Measurements from ENCODE around the gene MTHFR. TPM values are rescaled to one million over a fixed set of nuclear protein-coding genes. Genes with fewer than 3 reads are reported as not detected.
A peak's percentile ranks its signal among the peaks of the same experiment; 100 is the strongest.

MTHFR gene
- total RNA-seq, 1 experiment from 2014 or later = 22.6 TPM

GRCh38 chr1:11784993-11785769 lies 20.6 kb downstream of the MTHFR start (continued):
- TF ChIP-seq, protein P1, sequence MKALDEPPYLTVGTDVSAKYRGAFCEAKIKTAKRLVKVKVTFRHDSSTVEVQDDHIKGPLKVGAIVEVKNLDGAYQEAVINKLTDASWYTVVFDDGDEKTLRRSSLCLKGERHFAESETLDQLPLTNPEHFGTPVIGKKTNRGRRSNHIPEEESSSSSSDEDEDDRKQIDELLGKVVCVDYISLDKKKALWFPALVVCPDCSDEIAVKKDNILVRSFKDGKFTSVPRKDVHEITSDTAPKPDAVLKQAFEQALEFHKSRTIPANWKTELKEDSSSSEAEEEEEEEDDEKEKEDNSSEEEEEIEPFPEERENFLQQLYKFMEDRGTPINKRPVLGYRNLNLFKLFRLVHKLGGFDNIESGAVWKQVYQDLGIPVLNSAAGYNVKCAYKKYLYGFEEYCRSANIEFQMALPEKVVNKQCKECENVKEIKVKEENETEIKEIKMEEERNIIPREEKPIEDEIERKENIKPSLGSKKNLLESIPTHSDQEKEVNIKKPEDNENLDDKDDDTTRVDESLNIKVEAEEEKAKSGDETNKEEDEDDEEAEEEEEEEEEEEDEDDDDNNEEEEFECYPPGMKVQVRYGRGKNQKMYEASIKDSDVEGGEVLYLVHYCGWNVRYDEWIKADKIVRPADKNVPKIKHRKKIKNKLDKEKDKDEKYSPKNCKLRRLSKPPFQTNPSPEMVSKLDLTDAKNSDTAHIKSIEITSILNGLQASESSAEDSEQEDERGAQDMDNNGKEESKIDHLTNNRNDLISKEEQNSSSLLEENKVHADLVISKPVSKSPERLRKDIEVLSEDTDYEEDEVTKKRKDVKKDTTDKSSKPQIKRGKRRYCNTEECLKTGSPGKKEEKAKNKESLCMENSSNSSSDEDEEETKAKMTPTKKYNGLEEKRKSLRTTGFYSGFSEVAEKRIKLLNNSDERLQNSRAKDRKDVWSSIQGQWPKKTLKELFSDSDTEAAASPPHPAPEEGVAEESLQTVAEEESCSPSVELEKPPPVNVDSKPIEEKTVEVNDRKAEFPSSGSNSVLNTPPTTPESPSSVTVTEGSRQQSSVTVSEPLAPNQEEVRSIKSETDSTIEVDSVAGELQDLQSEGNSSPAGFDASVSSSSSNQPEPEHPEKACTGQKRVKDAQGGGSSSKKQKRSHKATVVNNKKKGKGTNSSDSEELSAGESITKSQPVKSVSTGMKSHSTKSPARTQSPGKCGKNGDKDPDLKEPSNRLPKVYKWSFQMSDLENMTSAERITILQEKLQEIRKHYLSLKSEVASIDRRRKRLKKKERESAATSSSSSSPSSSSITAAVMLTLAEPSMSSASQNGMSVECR (CRISPR knock-in tag; IDR thresholded peaks at IDR 0.05; ENCODE audit: borderline replicate concordance) = peak; percentile 53; the same call in 1 of the 2 replicates
- TF ChIP-seq TCF7 (CRISPR knock-in tag; IDR thresholded peaks at IDR 0.05; ENCODE audit: low read depth) (no peak), ZNF138 (CRISPR knock-in tag; conservative IDR thresholded peaks at IDR 0.05) (no peak), SP1 (CRISPR knock-in tag; conservative IDR thresholded peaks at IDR 0.05) (no peak; the same call in 1 of the 2 replicates), NR1H2 (CRISPR knock-in tag; IDR thresholded peaks at IDR 0.05) (no peak), HMGXB4 (CRISPR knock-in tag; IDR thresholded peaks at IDR 0.05) (peak; percentile 91; the same call in 1 of the 2 replicates)

DNA sequence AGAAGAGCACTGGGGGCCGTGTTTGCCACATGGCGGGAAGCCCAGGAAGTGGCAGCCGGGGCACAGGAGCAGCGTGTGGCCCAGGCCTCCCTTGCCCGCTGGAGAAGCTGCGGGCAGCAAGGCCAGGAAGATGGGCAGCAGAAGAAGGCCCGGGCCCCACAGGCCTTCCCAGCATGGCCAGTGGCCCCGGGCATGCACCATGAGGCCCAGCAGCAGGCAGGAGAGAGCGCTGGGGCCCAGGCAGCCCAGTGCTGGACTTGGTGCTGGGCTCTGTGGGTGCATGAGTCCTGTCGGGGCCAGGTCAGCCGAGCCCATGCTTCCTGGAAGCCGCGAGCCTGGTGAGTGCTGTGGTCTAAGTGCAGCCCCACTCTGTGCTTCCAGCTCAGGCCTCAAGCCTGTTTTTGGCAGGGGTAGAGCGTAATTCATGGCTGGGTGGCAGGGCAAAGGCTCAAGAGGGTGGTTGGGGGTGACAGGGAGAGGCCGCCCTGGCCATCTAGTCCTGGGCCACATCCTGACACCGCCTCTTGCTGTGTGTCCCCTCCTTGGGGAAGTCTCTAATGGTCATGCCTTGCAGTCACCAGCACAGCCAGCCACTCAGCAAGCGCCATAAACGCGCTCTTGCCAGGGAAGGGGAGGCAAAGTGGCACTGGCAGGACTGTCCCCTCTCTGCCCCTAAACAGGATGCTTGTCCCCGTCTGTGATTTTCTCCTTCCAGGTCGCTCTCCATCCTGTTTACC lies 21.3 kb downstream of the MTHFR start:
- H3K9me3 Mint-ChIP-seq = no peaks in the 10 kb centered on the region
- POLR2A ChIA-PET = interaction anchor here (0.7 to 2.3 kb wide), 3 partner anchors 9 to 94 kb away, joined by 3 to 9 read pairs (median 3); no protein-coding TSS in a partner anchor
- CTCF ChIA-PET = interaction anchor here (0.6 to 4.5 kb wide), 65 partner anchors 7 to 522 kb away, joined by 3 to 98 read pairs (median 4); partner anchors contain the start of genes AGTRAP, C1orf167, CLCN6 and DISP3
- no peak overlapping the region for H3K4me3 Mint-ChIP-seq
- H3K4me1 Mint-ChIP-seq = peaks cover 32% of the 10 kb centered on the region
- H3K27me3 Mint-ChIP-seq (ENCODE audit: low read depth) = no peaks in the 10 kb centered on the region
- no peaks in the 10 kb centered on the region for H3K36me3 Mint-ChIP-seq
- TF ChIP-seq GTF2I (CRISPR knock-in tag; conservative IDR thresholded peaks at IDR 0.05) (no peak), OVOL2 (CRISPR knock-in tag; IDR thresholded peaks at IDR 0.05; ENCODE audit: borderline replicate concordance) (no peak), ZNF281 (CRISPR knock-in tag; IDR thresholded peaks at IDR 0.05) (0 out of 2 replicates have a peak, but pooled peaks have one; percentile 1), CREB1 (CRISPR knock-in tag; IDR thresholded peaks at IDR 0.05) (no peak)
- DNase-seq (ENCODE audit: low spot score) (no peak), ATAC-seq (no peak)
- H3K27ac Mint-ChIP-seq = no peak overlapping the region

DNA sequence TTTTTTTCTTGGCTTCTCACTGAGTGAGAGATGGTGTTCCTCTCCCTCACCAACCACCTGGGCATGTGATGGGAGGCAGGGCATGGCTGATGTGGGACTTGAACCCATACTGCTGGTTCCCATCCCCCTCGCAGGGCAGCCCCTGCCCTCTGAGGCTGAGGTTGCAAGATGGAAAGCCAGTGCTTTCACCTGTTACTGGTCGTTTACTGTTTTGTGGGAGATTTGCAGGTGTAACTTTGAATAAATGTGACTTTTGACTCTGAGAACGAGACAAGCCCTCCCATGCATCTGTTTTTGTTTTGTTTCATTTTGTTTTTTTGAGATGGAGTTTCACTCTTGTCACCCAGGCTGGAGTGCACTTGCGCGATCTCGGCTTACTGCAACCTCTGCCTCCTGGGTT lies 22.2 kb downstream of the MTHFR start:
- TF ChIP-seq IRF2 (CRISPR knock-in tag; IDR thresholded peaks at IDR 0.05; ENCODE audit: borderline replicate concordance, low read depth) (no peak), SMAD4 (CRISPR knock-in tag; IDR thresholded peaks at IDR 0.05) (no peak), NR2C2 (CRISPR knock-in tag; IDR thresholded peaks at IDR 0.05) (no peak), SOX15 (CRISPR knock-in tag; IDR thresholded peaks at IDR 0.05) (no peak), ZNF671 (CRISPR knock-in tag; IDR thresholded peaks at IDR 0.05) (no peak), NFE2L1 (CRISPR knock-in tag; IDR thresholded peaks at IDR 0.05) (no peak)
- TF ChIP-seq, protein P1 (CRISPR knock-in tag; IDR thresholded peaks at IDR 0.05; ENCODE audit: borderline replicate concordance) = no peak
- Mint-ChIP-seq H3K27ac (0 out of 2 replicates have a peak overlapping the region, but pooled peaks have one; percentile 15), H3K36me3 (no peaks in the 10 kb centered on the region), H3K9me3 (no peaks in the 10 kb centered on the region), H3K27me3 (ENCODE audit: low read depth) (no peaks in the 10 kb centered on the region), H3K4me1 (peaks cover 32% of the 10 kb centered on the region), H3K4me3 (no peak overlapping the region)
- ChIA-PET POLR2A (no interaction called here), CTCF (interaction anchor here (2.1 kb wide), 1 partner anchor 20 kb away, joined by 41 read pairs; the partner anchor contains the start of gene C1orf167)
- DNase-seq (ENCODE audit: low spot score) (no peak), ATAC-seq (no peak)

Data from WTC11 (cell line).